GM19467 (cell line): ENCODE data around the gene LRP1.
"Not testable (repeated sequence)": the region's sequence is repeated elsewhere in the genome, so short reads cannot be mapped to it uniquely, and the experiment has no call there.

Experiments
- ATAC-seq: cut with Tn5 transposase; IDR thresholded peaks from one replicate; pipeline ENCODE4 v1.9.1; 2021; ENCODE audit warnings: mild to moderate bottlenecking, moderate library complexity; ENCODE audit not compliant: unreplicated experiment

Gene LRP1

GRCh38 chr12:57110104-57111030 lies 17.9 kb upstream of the LRP1 start:
- ATAC-seq: peak; percentile 37

DNA sequence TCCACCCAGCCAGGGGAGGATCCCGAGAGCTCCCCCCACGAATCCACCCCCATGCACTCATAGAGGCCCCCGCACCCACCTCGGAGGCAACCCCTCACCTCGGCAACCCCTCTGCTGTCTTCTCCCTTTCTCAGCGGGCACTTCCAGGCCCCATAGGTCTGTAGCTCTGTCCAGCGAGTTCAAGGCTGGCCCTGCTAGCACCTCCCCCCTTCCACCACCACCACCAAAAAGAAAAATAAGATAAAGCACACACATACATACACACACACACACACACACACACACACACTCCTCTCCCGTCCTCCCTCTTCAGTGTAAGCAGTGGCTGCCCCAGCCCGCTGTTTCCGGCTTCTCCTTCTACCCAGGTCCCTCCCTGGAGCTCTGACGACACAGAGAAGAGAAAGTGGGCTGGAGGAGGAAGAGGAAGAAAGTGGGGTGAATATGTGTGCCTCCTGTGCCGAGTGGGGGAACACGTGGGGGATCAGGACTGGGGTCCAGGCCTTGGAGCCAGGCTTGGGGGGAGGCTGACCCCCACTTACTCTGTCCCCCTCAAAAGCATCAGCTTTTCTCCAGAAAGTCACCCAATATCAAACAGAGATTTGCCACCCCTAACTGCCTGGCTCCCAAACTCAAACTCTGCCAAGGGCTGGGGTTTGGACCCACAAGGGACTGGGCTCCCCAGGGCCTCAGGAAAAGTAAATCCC lies 17.1 kb upstream of the LRP1 start, which contains the start of gene STAT6:
Gene STAT6 (minus strand): TSS at position 332 of the 704 bp plus-strand sequence. CDS start 3,084 bp downstream, outside the sequence.
- ATAC-seq: peak; percentile 44

GRCh38 chr12:57112492-57113294 lies 15.6 kb upstream of the LRP1 start:
- ATAC-seq: no peak

DNA sequence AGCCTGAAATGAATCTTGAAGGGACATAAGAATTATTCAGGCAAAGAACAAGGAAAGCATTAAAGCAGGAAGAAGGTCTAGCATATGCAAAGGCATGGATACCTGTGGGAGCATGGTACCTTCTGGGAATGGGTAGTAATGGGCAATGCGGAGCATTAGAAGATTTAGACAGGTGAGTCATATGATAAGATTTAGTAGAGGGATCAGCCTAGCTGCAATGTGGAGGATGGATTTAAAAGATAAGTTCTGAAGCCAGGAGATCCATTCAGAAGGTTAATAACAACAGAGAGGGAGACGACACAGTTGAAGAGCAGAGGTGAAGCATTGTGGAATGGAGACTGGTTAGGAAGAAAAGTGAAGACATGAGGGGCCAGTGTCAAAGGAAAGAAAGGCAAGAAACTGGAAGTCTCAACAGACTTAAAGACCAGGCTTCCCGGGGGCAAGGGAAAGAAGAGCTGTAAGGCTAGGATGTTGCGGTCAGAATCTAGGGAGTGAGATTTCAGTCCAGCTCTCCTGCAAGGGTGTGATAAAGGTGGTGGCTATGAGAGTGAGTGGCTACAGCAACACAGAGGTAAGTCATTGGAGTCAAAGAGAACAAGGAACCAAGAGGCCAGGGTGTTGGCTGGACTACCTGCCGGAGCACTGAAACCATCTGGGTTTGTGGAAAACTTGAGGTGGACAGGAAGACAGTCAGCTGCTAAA lies 11.6 kb upstream of the LRP1 start:
- no peak for ATAC-seq

DNA sequence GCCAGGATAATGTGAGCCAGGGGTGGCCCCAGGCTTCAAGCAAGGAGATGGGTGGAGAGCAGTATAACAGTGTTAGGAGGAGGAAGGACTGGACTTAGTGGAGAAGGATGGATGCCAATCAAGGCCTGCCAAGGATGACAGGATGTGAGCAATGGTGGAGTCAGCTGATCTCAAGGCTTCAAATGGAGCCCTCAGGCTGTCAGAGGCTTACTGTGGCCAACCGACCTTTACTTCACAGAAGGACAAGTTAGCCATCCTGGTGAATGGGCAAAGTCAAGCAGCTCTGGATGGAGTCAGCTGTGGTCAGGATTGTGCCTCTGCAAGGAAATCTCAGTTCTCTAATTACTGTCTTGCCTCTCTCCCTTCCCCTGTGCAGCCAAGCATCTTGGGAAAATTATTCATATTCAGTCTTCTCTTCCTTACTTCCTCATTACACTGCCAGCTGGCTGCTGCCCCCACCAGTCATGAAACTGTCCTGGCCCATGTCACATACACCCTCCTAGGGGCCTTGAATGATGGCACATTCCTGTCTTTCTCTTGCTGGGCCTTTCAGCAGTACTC lies 9.5 kb upstream of the LRP1 start:
- ATAC-seq: no peak

DNA sequence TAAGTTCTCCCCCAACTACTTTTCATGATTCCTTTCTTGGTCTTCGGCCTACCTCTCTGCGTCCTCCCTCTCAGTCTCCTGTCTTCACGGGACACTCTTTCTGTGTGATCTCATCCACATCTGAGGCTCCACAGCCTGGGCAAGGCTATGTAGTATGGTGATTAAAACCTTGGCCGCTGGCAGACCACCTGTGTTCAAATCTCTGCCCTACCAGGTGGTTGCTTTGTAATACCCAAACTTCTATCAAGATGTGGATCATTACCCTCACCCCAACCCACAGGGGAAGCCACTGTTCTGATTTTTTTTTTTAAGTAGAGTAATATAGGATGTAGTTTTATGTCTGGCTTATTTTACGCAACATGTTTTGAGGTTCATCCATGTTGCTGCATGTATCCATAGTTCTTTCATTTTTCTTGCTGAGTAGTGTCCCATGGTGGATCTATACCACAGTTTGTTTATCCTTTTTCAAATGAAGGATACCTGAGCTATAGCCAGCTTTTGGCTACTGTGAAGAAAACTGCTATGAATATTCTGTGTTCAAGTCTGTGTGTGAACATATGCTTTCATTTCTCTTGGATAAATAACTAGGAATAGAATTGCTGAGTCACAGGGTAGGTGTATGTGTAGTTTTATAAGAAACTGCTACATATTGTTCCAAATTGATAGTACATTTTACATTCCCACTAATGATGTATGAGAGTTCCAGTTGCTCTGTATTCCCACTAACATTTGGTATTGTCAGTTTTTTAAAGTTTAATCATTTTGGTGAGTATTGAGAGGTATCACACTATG lies 8.8 kb upstream of the LRP1 start:
- ATAC-seq: no peak

GRCh38 chr12:57120718-57121117 lies 7.6 kb upstream of the LRP1 start:
- not testable (repeated sequence) for ATAC-seq

- no peak for ATAC-seq
Observed at GRCh38 chr12:57123813-57124212, 4.5 kb upstream of the LRP1 start.

- ATAC-seq: peak; percentile 55
Observed at GRCh38 chr12:57124261-57124877, 3.9 kb upstream of the LRP1 start.

DNA sequence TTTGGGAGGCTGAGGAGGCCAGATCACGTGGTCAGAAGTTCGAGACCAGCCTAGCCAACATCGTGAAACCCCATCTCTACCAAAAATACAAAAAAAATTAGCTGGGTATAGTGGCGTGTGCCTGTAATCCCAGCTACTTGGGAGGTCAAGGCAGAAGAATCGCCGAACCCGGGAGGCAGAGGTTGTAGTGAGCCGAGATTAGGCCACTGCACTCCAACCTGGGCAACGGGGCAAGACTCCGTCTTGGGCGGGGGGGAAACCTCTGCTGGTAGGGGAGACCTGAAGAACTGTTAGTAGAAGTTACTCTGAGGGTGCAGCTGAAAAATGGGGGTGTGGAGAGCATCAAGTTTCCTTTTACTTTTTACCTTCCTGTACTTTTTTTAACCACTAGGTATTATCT lies 2.2 kb upstream of the LRP1 start:
- no peak for ATAC-seq

DNA sequence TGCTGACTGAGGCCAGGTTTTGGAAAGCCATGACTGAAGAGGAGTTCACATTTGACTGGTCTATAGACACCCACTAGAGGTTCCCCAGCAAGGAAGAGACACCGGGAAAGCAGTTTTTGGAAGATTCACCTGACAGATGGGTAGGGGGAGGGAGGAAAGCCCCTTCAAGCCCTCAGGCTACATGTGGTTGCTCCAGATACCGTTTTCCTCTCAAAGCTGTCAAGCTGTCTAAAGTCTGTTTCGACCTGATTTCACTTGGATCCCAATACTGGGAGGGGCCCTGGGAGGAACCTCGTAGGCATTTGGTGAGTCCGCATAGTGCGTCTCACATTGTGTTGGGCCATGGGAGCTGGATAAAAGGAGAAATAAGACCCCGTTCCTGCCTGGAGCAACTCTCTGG lies 1.7 kb upstream of the LRP1 start:
- no peak for ATAC-seq

DNA sequence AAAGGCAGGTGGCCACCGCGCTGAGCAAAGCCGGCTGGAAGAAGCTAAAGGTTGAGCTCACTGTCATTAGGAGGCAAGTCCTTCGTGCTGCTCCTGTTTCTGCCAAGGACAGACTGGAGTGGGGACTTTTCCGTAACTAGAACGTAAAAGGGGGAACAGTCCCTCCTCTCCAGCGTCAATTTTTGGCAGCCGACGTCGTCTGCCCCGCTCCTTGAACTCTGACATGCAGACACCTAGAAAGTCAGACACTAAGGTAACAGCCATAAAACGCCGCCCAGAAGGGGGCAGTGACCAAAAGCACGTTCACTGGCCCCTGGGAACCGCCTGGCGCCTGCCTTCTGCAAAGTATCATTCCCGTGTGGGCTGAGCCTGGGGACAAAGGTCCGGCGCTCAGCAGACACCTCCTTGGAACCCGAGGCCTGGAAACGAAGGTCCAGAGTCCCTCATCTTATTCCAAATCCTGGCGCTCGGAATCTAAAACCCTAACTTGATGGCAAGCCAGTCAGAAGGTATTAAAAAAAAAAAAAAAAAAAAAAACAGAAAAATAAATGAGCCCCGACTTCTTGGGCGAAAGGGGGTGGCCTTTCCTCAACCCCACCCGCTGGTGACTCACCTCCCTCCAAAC lies 1.1 kb upstream of the LRP1 start:
- ATAC-seq: no peak

- no peak for ATAC-seq
Observed at GRCh38 chr12:57128519-57129247, 400 bp downstream of the LRP1 start.

- no peak for ATAC-seq
Observed at GRCh38 chr12:57129321-57129842, 1.1 kb downstream of the LRP1 start.

DNA sequence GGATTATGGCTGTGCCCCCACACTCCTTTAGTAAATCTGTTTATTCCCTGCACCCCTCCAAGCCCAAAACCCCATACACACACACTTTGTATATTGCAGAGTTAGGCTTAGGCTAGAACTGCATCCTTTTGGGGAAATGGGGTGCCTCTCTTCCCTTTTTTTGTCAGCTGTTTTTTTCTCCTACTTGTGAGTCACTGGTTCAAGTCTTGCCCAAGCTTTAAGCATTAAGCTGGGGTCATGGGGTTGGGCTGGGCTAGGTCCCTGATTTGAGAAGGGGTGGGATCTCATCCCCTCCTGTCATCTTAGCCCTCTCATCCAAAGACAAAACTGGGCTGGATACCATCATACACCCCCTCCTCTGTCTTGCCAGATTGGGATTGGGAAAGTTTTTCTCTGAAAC lies 1.6 kb downstream of the LRP1 start:
- no peak for ATAC-seq

GRCh38 chr12:57130941-57131340 lies 2.7 kb downstream of the LRP1 start:
- ATAC-seq: no peak

- ATAC-seq: no peak
Observed at GRCh38 chr12:57131896-57132744, 3.8 kb downstream of the LRP1 start.
